Measurements from ENCODE around the gene MRGPRE.

- TF ChIP-seq POLR2A (IDR thresholded peaks at IDR 0.05) (no peak), CTCF (IDR thresholded peaks at IDR 0.05) (no peak)
These were observed 717 bp downstream of the MRGPRE start for GRCh38 chr11:3231550-3231850.
